T-helper 22 cell (primary cell): ENCODE results near the gene ATOH8.

ENCODE experiments used
- DNase-seq: peaks from one replicate; pipeline ENCODE4 v3.0.0-alpha.2; 2020; ENCODE audit warnings: low read depth

Gene ATOH8

GRCh38 chr2:85736456-85737355, 17.1 kb upstream of the ATOH8 start:
- DNase-seq, result no peak

DNA sequence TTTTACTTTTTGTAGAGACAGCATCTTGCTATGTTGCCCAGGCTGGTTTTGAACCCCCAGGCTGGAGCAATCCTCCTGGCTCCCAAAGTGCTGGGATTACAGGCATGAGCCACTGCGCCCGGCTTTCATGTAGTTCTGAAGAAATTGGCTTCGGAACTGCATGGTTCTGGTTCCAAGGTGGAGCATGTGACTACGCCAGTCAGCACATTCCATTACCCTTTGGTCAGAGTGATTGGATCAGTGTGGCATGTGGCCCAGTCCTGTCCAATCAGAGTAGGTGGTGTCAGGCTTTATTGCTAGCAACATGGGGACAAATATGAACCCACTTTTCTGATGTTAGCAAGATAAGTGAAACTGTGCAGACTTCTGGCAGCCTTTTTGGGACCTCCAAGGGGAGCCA, 16.3 kb upstream of the ATOH8 start:
- DNase-seq, result no peak

GRCh38 chr2:85737961-85738360, 15.8 kb upstream of the ATOH8 start:
- DNase-seq, result no peak

- no peak for DNase-seq
Measured at GRCh38 chr2:85740193-85740592, 13.6 kb upstream of the ATOH8 start.

GRCh38 chr2:85741211-85741832, 12.5 kb upstream of the ATOH8 start:
- no peak for DNase-seq

- DNase-seq, result no peak
Measured at GRCh38 chr2:85741833-85742455, 11.8 kb upstream of the ATOH8 start.

DNA sequence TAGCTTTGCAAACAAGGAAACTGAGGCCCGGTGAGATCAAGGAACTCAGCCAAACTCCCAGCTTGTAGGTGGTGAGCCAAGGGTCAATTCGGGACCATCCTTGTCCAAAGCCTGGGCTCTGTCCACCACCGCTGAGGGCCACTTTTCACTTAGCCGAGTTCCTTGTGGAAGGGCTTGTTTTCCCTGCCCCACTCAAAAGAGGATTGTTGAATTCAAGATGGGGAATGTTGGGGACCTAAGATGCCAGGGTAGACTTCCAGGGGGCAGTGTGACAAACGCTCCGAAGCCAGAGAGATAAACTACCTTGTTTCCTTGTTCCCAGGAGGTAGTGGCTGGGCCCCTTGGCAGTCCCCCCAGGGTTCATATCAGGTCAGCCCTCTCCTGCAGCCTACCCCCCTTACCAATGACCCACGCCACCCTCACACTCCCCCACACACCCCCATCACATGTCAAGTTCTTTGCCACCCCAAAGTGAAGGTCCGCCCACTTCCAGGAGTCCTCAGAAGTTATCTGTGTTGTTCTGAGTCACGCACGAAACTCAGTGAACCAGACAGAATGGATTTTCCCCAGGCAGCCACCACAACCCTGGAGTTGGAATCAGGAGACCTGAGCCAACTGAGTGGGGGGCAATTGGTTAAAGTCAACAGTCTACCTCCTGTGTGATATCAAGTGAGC, 10.3 kb upstream of the ATOH8 start:
- no peak for DNase-seq

DNA sequence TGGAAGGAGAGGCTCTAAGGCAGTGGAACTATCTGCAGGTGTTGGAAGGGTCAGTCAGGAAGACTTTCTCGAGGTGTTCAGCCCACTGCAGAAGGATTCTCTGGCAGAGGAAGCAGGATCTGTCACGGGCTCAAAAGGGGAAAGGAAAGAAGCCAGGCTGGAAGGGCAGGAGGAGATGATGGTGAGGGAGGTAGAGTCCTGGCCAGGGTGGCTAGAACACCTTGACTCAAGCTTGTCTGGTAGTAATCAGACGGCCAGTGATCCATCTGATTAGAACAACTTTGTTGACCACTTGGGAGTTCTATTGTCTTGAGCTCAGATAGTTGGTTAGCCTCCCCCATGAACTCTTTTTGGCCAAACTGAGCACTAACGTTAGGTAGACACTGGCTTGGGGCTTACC, 9.7 kb upstream of the ATOH8 start:
- DNase-seq, result no peak

DNA sequence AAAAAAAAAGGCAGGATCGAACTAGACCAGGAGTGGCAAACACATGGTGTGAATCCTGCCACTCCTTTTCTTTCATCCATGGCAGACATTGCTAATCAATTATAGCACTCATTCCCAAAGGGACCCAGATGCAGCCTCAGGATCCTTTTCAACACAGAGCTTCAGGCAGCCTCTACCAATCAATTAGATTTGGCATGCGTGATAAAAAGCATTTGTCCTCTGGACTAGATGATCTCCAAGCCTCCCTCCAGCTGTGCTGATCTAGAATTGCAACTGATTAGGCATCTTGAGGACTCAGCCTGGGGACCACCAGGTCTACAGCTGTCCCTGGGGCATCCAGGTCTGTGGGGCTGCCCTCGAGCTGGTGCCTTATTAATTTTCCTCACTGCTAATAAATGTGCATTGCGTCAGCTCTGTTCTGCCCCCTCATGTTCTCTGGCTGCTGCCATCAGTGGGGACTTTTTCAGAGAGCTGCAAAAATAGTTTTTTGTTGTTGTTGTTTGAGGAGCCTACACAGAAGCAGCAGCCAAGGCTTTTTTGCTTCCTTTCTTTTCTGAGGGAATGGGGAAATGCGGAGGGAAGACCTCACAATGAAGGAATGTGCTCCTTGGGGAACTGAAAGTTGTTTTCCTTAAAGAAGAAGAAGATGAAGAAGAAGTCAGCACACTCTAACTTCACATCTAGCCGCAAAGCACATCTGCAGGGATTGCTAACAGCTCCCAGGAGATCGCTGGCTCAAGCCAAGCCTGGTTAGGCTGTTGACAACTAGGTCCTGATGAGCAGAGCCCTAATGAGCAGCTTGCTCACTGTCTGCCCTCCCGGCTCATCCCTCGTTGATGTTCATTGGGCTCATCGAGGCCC, 8.8 kb upstream of the ATOH8 start:
- DNase-seq, result no peak

DNA sequence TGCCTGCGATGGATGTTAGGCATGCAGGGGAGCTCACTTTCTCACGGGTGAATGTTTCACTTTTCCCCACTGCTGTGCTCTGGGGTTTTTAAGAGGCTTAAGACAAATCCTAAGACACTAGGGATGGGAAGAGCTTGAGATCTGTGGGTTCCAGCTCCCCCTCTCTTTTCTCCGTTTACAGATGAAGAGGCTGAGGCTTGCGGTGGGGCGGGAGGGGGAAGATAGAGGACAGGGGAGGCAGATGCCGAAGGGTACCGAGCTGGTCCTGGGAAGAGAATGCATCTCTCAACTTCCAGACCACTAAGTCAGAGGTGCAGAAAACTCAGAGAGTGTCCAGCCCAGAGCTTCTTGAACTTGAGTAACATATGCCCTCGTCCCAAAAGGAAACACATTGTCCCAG, 8.2 kb upstream of the ATOH8 start:
- DNase-seq, result no peak

DNA sequence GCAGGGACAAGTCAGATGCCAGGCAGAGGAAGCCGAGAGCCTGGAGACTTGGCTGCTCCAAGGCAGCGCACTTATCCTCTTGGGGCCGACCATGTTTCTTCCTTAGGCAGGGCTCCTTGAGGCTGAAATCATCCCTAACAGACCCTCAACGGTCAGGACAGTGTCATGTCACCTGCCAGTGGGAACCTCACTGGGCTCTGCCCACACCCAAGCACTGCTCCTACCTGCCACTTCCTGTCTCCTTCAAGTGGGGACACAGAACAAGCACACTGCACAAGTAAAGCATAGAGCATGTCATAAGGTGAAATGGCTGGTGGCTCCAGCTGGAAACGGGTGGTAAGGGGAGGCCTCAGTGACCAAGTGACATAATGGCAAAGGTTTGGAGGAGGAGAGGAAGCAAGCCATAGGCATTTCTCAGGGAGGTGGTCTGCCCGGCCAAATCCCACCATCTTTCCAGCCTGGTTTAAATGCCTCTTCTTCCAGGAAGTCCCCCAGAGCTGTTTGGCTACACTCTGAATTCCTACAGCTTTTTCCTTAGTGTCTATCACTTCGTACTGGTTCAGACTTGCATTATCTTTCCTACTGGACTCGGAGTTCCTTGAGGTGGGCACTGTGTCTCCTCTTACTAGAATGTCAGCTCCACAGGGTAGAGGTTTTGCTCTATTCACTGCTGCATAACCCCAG, 7.3 kb upstream of the ATOH8 start:
- no peak for DNase-seq

GRCh38 chr2:85747441-85747840, 6.3 kb upstream of the ATOH8 start:
- DNase-seq, result no peak

- no peak for DNase-seq
Measured at GRCh38 chr2:85748039-85748734, 5.6 kb upstream of the ATOH8 start.

DNA sequence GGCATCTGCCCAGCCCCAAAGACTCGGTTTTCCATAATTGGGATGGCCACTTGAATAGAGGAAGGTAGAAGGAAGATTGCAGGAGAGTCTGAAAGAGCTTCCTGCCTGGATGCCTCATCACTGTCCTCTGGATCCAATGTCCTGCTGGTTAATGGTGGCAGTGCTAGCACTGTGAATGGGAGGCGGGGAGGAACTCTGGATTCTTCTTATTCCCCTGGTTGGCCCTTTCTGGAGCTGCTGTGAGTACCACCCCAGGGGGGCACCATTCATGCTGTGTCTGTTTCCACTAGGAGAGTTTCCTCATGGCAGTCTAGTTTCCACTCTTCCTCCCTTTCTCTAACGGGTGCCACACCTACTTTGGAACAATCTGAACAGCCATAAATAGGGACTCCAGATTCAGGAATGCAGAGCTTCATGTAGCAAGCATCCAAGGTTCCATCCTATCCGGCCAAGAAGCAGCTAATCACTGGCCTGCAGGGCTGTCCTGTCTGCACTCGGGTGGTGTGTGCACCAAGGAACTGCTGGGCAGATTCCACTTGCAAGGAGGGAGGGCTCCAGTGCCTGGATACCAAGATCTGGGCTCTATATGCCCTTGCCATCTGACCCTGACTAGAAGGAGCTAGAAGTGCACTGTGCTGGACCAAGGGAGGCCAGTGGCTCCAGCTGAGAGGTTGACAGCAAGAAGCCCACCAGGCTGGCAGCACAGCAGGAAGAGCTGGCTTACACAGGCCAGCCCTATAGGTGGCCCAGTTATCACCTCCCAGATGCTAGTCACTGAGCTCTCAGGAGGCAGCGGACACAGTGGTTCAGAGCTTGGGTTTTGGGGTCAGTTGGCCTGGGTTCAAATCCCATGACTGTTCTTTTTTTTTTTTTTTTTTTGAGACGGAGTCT, 4.6 kb upstream of the ATOH8 start:
- DNase-seq, result no peak

GRCh38 chr2:85750587-85751575, 2.9 kb upstream of the ATOH8 start:
- no peak for DNase-seq

DNA sequence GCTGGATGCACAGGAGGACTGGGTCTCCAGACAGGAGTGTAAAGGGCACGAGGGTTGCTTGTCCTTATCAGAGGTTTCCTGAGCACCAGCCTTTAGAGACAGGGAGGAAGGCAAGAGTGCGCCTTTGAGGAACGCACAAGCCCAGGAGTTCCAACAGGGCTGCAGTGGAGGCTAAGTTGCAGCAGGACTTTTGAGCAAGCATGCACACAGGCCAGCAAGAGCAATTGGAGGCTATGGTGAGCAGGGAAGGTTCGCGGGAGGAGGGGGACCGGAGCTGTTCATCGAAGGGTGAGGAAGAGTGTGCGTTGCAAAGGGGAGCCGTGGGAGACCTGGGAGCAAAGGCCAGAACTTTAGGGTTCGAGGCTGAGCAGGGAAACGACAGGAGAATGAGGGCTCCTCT, 2.2 kb upstream of the ATOH8 start:
- no peak for DNase-seq

DNA sequence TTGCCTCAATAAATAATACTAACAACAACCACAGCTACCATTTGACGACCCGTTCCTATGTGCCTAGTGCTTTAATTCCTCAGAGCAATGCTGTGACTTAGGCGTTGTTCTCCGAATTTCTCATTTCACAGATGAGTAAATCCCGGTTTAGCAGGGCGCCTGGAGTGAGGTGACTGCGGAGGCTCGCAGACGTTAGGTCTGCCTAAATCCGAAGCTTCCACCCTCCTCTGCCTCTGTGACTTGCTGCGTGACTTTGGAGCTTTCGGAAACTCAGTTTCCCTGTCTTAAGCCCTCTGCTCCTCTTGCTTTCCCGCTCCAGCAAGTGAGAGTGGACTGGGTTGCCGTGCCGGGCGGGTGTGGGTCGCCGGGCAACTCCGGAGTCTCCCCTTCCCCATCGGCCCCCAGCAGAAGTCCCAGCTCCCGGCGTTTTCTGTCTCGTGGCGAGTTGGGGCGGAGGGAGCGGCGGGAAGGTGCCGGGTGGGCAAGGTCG, 711 bp upstream of the ATOH8 start:
- DNase-seq, result no peak
